Fibroblast of lung (primary cell): Measurements from ENCODE around the gene ZNF609.
"Not testable (repeated sequence)": the region's sequence is repeated elsewhere in the genome, so short reads cannot be mapped to it uniquely, and the experiment has no call there.

Experiments
- EZH2 ChIP-seq: IDR thresholded peaks from 2 replicates; pipeline ENCODE4 v1.5.1; 2012; ENCODE audit warnings: low read length, control low read depth, mild to moderate bottlenecking; ENCODE audit errors: missing control alignments
- TF ChIP-seq, protein P1 (sequence below), 2 donors: IDR thresholded peaks in 1 of 2; conservative IDR thresholded peaks in 1 of 2; 1 replicate in 1 of 2; 2 replicates in 1 of 2; pipeline ENCODE4 v1.5.1; 2011 to 2012; ENCODE audit warnings: low read length in 2 of 2, control low read depth in 1 of 2, inconsistent platforms in 1 of 2, low read depth in 1 of 2, mild to moderate bottlenecking in 1 of 2

DNA sequence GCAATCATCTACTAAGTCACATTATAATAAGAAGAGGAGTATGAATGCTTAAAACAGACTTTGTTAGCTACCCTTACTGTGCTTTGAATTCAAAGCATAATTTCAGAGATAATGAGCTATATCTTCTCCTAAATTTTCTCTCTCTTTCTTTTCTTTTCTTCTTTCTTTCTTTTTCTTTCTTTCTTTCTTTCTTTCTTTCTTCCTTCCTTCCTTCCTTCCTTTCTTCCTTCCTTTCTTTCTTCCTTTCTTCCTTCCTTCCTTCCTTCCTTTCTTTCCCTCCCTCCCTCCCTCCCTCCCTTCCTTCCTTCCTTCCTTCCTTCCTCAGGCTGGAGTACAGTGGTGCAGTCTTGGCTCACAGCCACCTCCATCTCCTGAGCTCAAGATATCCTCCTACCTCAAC lies 184.4 kb downstream of the ZNF609 start:
- TF ChIP-seq, protein P1, sequence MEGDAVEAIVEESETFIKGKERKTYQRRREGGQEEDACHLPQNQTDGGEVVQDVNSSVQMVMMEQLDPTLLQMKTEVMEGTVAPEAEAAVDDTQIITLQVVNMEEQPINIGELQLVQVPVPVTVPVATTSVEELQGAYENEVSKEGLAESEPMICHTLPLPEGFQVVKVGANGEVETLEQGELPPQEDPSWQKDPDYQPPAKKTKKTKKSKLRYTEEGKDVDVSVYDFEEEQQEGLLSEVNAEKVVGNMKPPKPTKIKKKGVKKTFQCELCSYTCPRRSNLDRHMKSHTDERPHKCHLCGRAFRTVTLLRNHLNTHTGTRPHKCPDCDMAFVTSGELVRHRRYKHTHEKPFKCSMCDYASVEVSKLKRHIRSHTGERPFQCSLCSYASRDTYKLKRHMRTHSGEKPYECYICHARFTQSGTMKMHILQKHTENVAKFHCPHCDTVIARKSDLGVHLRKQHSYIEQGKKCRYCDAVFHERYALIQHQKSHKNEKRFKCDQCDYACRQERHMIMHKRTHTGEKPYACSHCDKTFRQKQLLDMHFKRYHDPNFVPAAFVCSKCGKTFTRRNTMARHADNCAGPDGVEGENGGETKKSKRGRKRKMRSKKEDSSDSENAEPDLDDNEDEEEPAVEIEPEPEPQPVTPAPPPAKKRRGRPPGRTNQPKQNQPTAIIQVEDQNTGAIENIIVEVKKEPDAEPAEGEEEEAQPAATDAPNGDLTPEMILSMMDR (conservative IDR thresholded peaks at IDR 0.05 in 1 of 2, IDR thresholded peaks at IDR 0.05 in 1 of 2; ENCODE audit: low read depth in 1 of 2, low read length in 2 of 2) = not testable (repeated sequence)
- TF ChIP-seq EZH2 = not testable (repeated sequence)
